Endodermal cell (in vitro differentiated cells): ENCODE results near the gene ADGRG6. TPM values are rescaled to one million over a fixed set of nuclear protein-coding genes. Genes with fewer than 3 reads are reported as not detected.

ENCODE experiments used
- DNase-seq: peaks from one replicate; pipeline ENCODE4 v3.0.0-alpha.2; 2017
- H3K27ac ChIP-seq: 2 replicates; pipeline ENCODE4 v1.5.1; 2013; ENCODE audit warnings: mild to moderate bottlenecking, low read depth, low read length, moderate library complexity
- H3K27me3 ChIP-seq: 2 replicates; pipeline ENCODE4 v1.6.1; 2013; ENCODE audit warnings: mild to moderate bottlenecking, low read length, moderate library complexity; ENCODE audit not compliant: insufficient read depth, control insufficient read depth, poor library complexity, severe bottlenecking
- H3K36me3 ChIP-seq: 2 replicates; pipeline ENCODE4 v1.7.0; 2013; ENCODE audit warnings: mild to moderate bottlenecking, low read length, moderate library complexity; ENCODE audit not compliant: control insufficient read depth, insufficient read depth
- H3K4me1 ChIP-seq: one replicate; pipeline ENCODE4 v1.7.0; 2013; ENCODE audit warnings: low read length; ENCODE audit not compliant: control insufficient read depth, insufficient read depth
- H3K4me3 ChIP-seq: 2 replicates; pipeline ENCODE4 v1.5.1; 2013; ENCODE audit warnings: mild to moderate bottlenecking, low read length, moderate library complexity
- H3K9ac ChIP-seq: 2 replicates; pipeline ENCODE4 v1.6.1; 2013; ENCODE audit warnings: mild to moderate bottlenecking, low read length, moderate library complexity; ENCODE audit not compliant: poor library complexity, severe bottlenecking; ENCODE audit errors: extremely low read depth
- H3K9me3 ChIP-seq: 2 replicates; pipeline ENCODE4 v1.6.1; 2013; ENCODE audit warnings: mild to moderate bottlenecking, low read length, moderate library complexity; ENCODE audit not compliant: control insufficient read depth
- H3K27ac Mint-ChIP-seq: 2 replicates; pipeline ENCODE4 v1.8.0; 2020; ENCODE audit warnings: mixed read lengths
- H3K27me3 Mint-ChIP-seq: 2 replicates; pipeline ENCODE4 v1.8.0; 2021; ENCODE audit warnings: mild to moderate bottlenecking, mixed read lengths; ENCODE audit not compliant: insufficient read depth
- H3K36me3 Mint-ChIP-seq: 2 replicates; pipeline ENCODE4 v1.8.0; 2020; ENCODE audit warnings: low read depth, mixed read lengths
- H3K4me1 Mint-ChIP-seq: 2 replicates; pipeline ENCODE4 v1.8.0; 2020; ENCODE audit warnings: mixed read lengths
- H3K4me3 Mint-ChIP-seq: 2 replicates; pipeline ENCODE4 v1.8.0; 2020; ENCODE audit warnings: mild to moderate bottlenecking, moderate library complexity, mixed read lengths
- H3K9me3 Mint-ChIP-seq: 2 replicates; pipeline ENCODE4 v1.8.0; 2020; ENCODE audit warnings: mild to moderate bottlenecking, mixed read lengths
- WGBS, 2 experiments: methylation state at CpG; one replicate each; pipeline versions ENCODE4 v1.1.5 to v1.1.7; 2013; ENCODE audit warnings: missing lambda C conversion rate in 2 of 2, mixed read lengths in 1 of 2; ENCODE audit not compliant: insufficient coverage in 1 of 2, insufficient read length in 1 of 2; 5-methylcytosine and 5-hydroxymethylcytosine counted together
- total RNA-seq, 2 donors: library from RNA; stranded (reverse); fragmentation: NEBNext Ultra II Directional in 1 of 2; extraction: Animal tissue kit (Norgen Biotek cat#: 25700) in 1 of 2; gene quantifications; 2 replicates in 1 of 2; 3 replicates in 1 of 2; pipeline ENCODE4 v1.2.1, GENCODE V29; 2021
- TF ChIP-seq, protein P1 (sequence below): fragments of 200-600 bp; sonication (generic); conservative IDR thresholded peaks from 2 replicates; pipeline ENCODE4 v1.5.0; 2021; ENCODE audit warnings: antibody characterized with exemption, mild to moderate bottlenecking

The ADGRG6 gene
- total RNA-seq, 2 donors from 2014 or later: 20.4 to 26.8 TPM

DNA sequence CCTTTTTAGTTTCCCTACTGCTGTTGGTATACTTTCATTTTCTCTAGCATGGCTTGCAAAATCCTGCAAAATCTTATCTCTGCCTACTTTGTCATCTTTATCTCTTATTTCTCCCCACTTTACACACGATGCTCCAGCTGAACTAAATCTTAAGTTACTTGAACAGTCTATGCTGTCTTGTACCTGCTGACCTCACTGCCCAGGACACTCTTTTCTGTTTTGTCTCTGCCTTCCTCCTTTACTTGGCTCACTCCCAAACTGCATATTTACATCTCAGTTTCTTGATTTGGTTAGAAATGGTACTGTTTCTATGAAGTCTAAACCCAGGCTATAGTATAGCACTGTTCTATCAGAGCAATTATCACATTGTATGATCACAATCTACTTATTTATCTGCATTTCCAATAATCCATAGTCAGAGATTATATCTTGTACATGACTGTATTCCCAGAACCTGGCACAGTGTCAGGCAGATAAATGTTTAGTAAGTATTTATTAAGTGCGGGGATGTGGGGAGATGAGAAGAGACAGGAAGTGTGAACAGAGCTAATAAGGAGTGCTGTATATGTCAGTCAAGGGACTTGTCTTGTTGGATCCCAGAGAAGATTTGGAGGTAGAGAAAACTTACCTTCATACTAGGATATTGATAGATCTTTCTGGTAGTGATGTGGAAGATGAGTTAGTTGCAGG lies 57.6 kb downstream of the ADGRG6 start:
- Histone ChIP-seq H3K36me3 (no peaks in the 10 kb centered on the region), H3K4me3 (no peak overlapping the region), H3K4me1 (no peaks in the 10 kb centered on the region), H3K27ac (no peak overlapping the region), H3K9me3 (no peaks in the 10 kb centered on the region), H3K9ac (no peak overlapping the region), H3K27me3 (no peaks in the 10 kb centered on the region)
- H3K9me3 Mint-ChIP-seq: no peaks in the 10 kb centered on the region
- no peaks in the 10 kb centered on the region for H3K27me3 Mint-ChIP-seq
- DNase-seq: no peak
- TF ChIP-seq, protein P1, sequence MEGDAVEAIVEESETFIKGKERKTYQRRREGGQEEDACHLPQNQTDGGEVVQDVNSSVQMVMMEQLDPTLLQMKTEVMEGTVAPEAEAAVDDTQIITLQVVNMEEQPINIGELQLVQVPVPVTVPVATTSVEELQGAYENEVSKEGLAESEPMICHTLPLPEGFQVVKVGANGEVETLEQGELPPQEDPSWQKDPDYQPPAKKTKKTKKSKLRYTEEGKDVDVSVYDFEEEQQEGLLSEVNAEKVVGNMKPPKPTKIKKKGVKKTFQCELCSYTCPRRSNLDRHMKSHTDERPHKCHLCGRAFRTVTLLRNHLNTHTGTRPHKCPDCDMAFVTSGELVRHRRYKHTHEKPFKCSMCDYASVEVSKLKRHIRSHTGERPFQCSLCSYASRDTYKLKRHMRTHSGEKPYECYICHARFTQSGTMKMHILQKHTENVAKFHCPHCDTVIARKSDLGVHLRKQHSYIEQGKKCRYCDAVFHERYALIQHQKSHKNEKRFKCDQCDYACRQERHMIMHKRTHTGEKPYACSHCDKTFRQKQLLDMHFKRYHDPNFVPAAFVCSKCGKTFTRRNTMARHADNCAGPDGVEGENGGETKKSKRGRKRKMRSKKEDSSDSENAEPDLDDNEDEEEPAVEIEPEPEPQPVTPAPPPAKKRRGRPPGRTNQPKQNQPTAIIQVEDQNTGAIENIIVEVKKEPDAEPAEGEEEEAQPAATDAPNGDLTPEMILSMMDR: no peak
- peaks cover 2% of the 10 kb centered on the region for H3K4me1 Mint-ChIP-seq
- no peaks in the 10 kb centered on the region for H3K36me3 Mint-ChIP-seq
- no peak overlapping the region for H3K27ac Mint-ChIP-seq
- H3K4me3 Mint-ChIP-seq: no peak overlapping the region
- WGBS, 2 experiments: 93 to 100% methylated on average over 1 to 2 of the region's 2 CpGs

DNA sequence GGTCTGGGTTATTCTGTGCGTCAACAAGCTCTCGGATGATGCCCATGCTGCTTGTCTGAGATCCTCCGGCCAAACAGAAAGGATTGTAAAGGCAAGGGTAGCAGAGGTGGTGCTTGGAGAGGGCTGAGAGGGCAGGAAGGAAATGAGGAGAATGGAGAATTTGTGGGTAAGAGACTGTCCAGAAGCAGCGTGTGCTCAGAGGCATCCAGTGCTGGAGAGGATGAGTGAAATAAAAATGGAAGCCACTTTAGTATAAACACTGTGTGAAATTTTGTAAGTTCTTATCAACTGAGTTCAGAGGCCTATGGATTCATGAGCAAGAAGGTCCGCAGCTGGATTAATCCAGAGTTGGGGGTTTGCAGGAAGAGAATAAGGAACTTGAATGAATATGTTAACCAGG lies 59.5 kb downstream of the ADGRG6 start:
- DNase-seq: no peak
- Histone ChIP-seq H3K27ac (no peak overlapping the region), H3K4me1 (no peaks in the 10 kb centered on the region), H3K27me3 (no peaks in the 10 kb centered on the region), H3K4me3 (no peak overlapping the region), H3K9me3 (no peaks in the 10 kb centered on the region), H3K36me3 (no peaks in the 10 kb centered on the region), H3K9ac (no peak overlapping the region)
- Mint-ChIP-seq H3K27me3 (no peaks in the 10 kb centered on the region), H3K36me3 (no peaks in the 10 kb centered on the region), H3K4me1 (no peaks in the 10 kb centered on the region), H3K4me3 (no peak overlapping the region), H3K27ac (no peak overlapping the region), H3K9me3 (no peaks in the 10 kb centered on the region)
- TF ChIP-seq, protein P1: no peak
- WGBS, 2 experiments: 94 to 100% methylated on average over 5 of the region's 5 CpGs

GRCh38 chr6:142361779-142362750 lies 60.3 kb downstream of the ADGRG6 start:
- Mint-ChIP-seq H3K27me3 (no peaks in the 10 kb centered on the region), H3K4me1 (no peaks in the 10 kb centered on the region), H3K4me3 (no peak overlapping the region), H3K27ac (no peak overlapping the region), H3K9me3 (no peaks in the 10 kb centered on the region), H3K36me3 (no peaks in the 10 kb centered on the region)
- Histone ChIP-seq H3K27ac (no peak overlapping the region), H3K4me3 (no peak overlapping the region), H3K9ac (no peak overlapping the region), H3K9me3 (no peaks in the 10 kb centered on the region), H3K27me3 (no peaks in the 10 kb centered on the region), H3K4me1 (no peaks in the 10 kb centered on the region), H3K36me3 (no peaks in the 10 kb centered on the region)
- 88% methylated on average over 6 to 8 of the region's 8 CpGs for WGBS, 2 experiments
- no peak for DNase-seq
- TF ChIP-seq, protein P1: no peak
